ENCODE results near the gene ZNF552.

The ZNF552 gene

DNA sequence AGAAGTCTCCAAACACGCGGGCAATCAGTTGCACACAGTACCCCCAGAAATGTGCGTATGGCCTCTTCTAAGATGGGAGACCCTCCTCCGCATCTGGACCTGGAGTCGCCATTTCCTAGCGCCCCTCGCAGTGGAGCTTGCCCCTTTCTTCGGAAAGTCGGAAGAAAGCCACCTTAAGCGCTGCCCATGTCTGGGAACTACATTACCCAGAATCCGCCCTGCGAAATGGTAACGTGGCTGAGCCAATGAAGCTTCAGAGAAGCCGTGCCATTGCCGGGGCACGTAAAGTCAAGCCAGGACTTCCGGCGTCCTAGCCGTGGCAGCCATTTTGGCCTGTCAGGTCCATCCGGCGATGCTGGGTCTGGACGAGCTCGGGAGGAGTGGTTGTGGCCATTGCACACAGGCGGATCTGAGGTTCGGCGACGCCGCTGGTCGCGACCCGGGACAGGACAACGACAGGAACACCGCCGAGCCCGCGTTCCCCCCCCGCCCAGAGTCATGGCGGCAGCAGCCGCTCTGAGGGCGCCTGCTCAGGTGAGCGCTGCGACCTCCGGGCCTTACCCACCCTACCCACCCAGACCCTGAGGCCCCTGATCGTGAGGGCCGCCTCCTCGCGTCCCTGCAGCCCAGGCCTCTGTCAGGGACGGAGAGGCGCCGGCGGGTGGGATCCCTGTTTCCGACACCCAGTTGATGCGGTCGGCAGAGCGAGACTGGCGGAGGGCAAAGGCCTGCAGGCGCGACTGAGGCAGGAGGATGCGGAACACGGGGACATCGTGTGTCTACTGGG, 45.2 kb downstream of the ZNF552 start, which contains the start of gene ZNF586:
TSS of gene ZNF586 (plus strand) at position 332 of the 787 bp plus-strand sequence. CDS start at position 499, 167 bp downstream.
- Histone ChIP-seq H2BK5ac (ENCODE audit: low read length) (no peak within 1 kb of the TSS), H3K9ac (ENCODE audit: low read depth, low read length, poor library complexity) (peak within 1 kb of the TSS; percentile 94), H3K14ac (ENCODE audit: low read length) (peak within 1 kb of the TSS; percentile 96), H3K23ac (ENCODE audit: low read depth, low read length, poor library complexity) (peak within 1 kb of the TSS; percentile 81), H2AK5ac (ENCODE audit: low read depth, low read length) (peak within 1 kb of the TSS; percentile 59), H3K27ac (replicated peaks; ENCODE audit: low read length) (no peak within 1 kb of the TSS), H3K9me3 (replicated peaks in 1 of 2; ENCODE audit: control insufficient read depth in 2 of 2, insufficient read depth in 1 of 2, low read depth in 1 of 2, low read length in 2 of 2) (peaks cover 0 to 30% of the 10 kb centered on the region in 2 donors), H4K8ac (ENCODE audit: low read depth, low read length) (no peak within 1 kb of the TSS), H2BK12ac (ENCODE audit: low read length) (no peak within 1 kb of the TSS), H2BK15ac (ENCODE audit: low read length) (no peak within 1 kb of the TSS), H3K79me1 (ENCODE audit: low read depth, low read length) (peaks cover 6% of the 10 kb centered on the region), H3K18ac (ENCODE audit: low read length) (peak within 1 kb of the TSS; percentile 72), H2BK120ac (ENCODE audit: low read depth, low read length) (no peak within 1 kb of the TSS), H3K27me3 (ENCODE audit: control insufficient read depth in 3 of 3, insufficient read depth in 3 of 3, low read depth in 1 of 3, low read length in 3 of 3) (no peaks in the 10 kb centered on the region), H3K4ac (ENCODE audit: low read length) (no peak within 1 kb of the TSS), H3K4me2 (ENCODE audit: insufficient read depth, low read length, poor library complexity, severe bottlenecking) (peak within 1 kb of the TSS; percentile 56), H3K36me3 (replicated peaks in 1 of 2; ENCODE audit: control insufficient read depth in 2 of 2, insufficient read depth in 2 of 2, low read length in 2 of 2) (peaks cover 6 to 48% of the 10 kb centered on the region in 2 donors), H4K91ac (ENCODE audit: low read depth, low read length, poor library complexity) (no peak within 1 kb of the TSS), H3K4me1 (ENCODE audit: control insufficient read depth in 2 of 2, insufficient read depth in 1 of 2, low read depth in 1 of 2, low read length in 2 of 2) (peaks cover 4 to 7% of the 10 kb centered on the region in 2 donors), H3K4me3 (ENCODE audit: low read length in 2 of 2) (peak within 1 kb of the TSS; percentile 92 to 98), H2AFZ (ENCODE audit: low read length) (peak within 1 kb of the TSS; percentile 71)
- no CpG with 5 or more reads among the region's 61 CpGs for WGBS, 2 donors (ENCODE audit: extremely low coverage in 2 of 2, insufficient read length in 2 of 2, insufficient replicate concordance in 1 of 2)
- peak; percentile 89 for DNase-seq (ENCODE audit: low spot score)

DNA sequence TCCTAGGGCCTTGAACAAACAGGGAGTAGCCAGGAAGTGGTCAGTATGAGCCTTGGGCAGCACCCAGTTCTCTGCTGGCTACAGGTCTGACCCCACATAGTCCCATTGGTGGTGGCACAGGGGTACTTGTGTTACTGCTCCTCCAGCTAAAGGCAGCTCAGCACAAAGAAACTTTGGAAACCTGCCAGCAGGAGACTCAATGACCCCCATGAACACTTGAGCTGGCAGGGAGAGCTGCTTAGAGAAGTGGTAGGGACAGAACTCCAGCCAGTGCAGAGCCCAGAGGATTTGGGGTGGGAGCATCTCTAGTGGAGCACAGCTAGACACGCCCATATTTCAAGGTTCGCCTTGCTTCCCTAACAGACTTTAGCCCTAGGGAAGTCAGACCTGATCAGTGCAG, 55.6 kb downstream of the ZNF552 start:
- no peak overlapping the region for H3K4ac ChIP-seq (ENCODE audit: low read length)
- no peaks in the 10 kb centered on the region for H3K79me1 ChIP-seq (ENCODE audit: low read depth, low read length)
- H2BK15ac ChIP-seq (ENCODE audit: low read length), result no peak overlapping the region
- H3K14ac ChIP-seq (ENCODE audit: low read length), result no peak overlapping the region
- H4K8ac ChIP-seq (ENCODE audit: low read depth, low read length), result no peak overlapping the region
- H3K27ac ChIP-seq (replicated peaks; ENCODE audit: low read length), result no peak overlapping the region
- no peak overlapping the region for H2BK120ac ChIP-seq (ENCODE audit: low read depth, low read length)
- no peak overlapping the region for H3K9ac ChIP-seq (ENCODE audit: low read depth, low read length, poor library complexity)
- no peak overlapping the region for H4K91ac ChIP-seq (ENCODE audit: low read depth, low read length, poor library complexity)
- H3K4me3 ChIP-seq (ENCODE audit: low read length in 2 of 2), result no peak overlapping the region
- no peak overlapping the region for H2AK5ac ChIP-seq (ENCODE audit: low read depth, low read length)
- no peak overlapping the region for H2BK12ac ChIP-seq (ENCODE audit: low read length)
- H3K9me3 ChIP-seq (replicated peaks in 1 of 2; ENCODE audit: control insufficient read depth in 2 of 2, insufficient read depth in 1 of 2, low read depth in 1 of 2, low read length in 2 of 2), result peaks cover 0 to 24% of the 10 kb centered on the region in 2 donors
- H3K36me3 ChIP-seq (replicated peaks in 1 of 2; ENCODE audit: control insufficient read depth in 2 of 2, insufficient read depth in 2 of 2, low read length in 2 of 2), result peaks cover 45 to 92% of the 10 kb centered on the region in 2 donors
- no peaks in the 10 kb centered on the region for H3K4me1 ChIP-seq (ENCODE audit: control insufficient read depth in 2 of 2, insufficient read depth in 1 of 2, low read depth in 1 of 2, low read length in 2 of 2)
- no peak overlapping the region for H2BK5ac ChIP-seq (ENCODE audit: low read length)
- H2AFZ ChIP-seq (ENCODE audit: low read length), result no peak overlapping the region
- no peak overlapping the region for H3K4me2 ChIP-seq (ENCODE audit: insufficient read depth, low read length, poor library complexity, severe bottlenecking)
- H3K27me3 ChIP-seq (ENCODE audit: control insufficient read depth in 3 of 3, insufficient read depth in 3 of 3, low read depth in 1 of 3, low read length in 3 of 3), result no peaks in the 10 kb centered on the region
- no peak for DNase-seq (ENCODE audit: low spot score)
- no CpG with 5 or more reads among the region's 2 CpGs for WGBS, 2 donors (ENCODE audit: extremely low coverage in 2 of 2, insufficient read length in 2 of 2, insufficient replicate concordance in 1 of 2)
- H3K18ac ChIP-seq (ENCODE audit: low read length), result no peak overlapping the region
- no peak overlapping the region for H3K23ac ChIP-seq (ENCODE audit: low read depth, low read length, poor library complexity)

DNA sequence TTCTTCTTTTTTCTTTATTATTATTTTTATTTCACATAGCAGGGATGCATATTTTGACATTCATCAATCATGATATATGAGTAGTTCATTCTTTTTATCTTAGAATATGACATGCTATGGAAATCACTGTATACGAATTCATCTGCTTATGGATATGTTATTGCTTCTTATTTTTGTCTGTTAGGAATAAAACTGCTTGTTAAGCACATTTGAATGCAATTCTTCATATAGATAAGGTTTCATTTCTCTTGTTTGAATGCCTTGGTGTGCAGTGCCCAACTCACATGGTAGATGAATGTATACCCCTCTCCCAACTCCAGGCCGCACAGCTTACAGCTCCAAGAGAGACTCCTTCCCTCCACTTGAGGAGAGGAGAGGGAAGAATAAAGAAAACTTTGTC, 56.8 kb downstream of the ZNF552 start:
- Histone ChIP-seq H2BK120ac (ENCODE audit: low read depth, low read length) (no peak overlapping the region), H3K14ac (ENCODE audit: low read length) (no peak overlapping the region), H4K91ac (ENCODE audit: low read depth, low read length, poor library complexity) (no peak overlapping the region), H2BK15ac (ENCODE audit: low read length) (no peak overlapping the region), H3K4me3 (ENCODE audit: low read length in 2 of 2) (no peak overlapping the region), H3K27me3 (ENCODE audit: control insufficient read depth in 3 of 3, insufficient read depth in 3 of 3, low read depth in 1 of 3, low read length in 3 of 3) (no peaks in the 10 kb centered on the region), H3K9ac (ENCODE audit: low read depth, low read length, poor library complexity) (no peak overlapping the region), H3K4ac (ENCODE audit: low read length) (no peak overlapping the region), H3K23ac (ENCODE audit: low read depth, low read length, poor library complexity) (no peak overlapping the region), H2AFZ (ENCODE audit: low read length) (no peak overlapping the region), H3K79me1 (ENCODE audit: low read depth, low read length) (no peaks in the 10 kb centered on the region), H3K4me1 (ENCODE audit: control insufficient read depth in 2 of 2, insufficient read depth in 1 of 2, low read depth in 1 of 2, low read length in 2 of 2) (no peaks in the 10 kb centered on the region), H2BK5ac (ENCODE audit: low read length) (no peak overlapping the region), H4K8ac (ENCODE audit: low read depth, low read length) (no peak overlapping the region), H3K18ac (ENCODE audit: low read length) (no peak overlapping the region), H3K27ac (replicated peaks; ENCODE audit: low read length) (no peak overlapping the region), H2AK5ac (ENCODE audit: low read depth, low read length) (no peak overlapping the region), H3K4me2 (ENCODE audit: insufficient read depth, low read length, poor library complexity, severe bottlenecking) (no peak overlapping the region), H2BK12ac (ENCODE audit: low read length) (no peak overlapping the region), H3K9me3 (replicated peaks in 1 of 2; ENCODE audit: control insufficient read depth in 2 of 2, insufficient read depth in 1 of 2, low read depth in 1 of 2, low read length in 2 of 2) (peaks cover 0 to 36% of the 10 kb centered on the region in 2 donors), H3K36me3 (replicated peaks in 1 of 2; ENCODE audit: control insufficient read depth in 2 of 2, insufficient read depth in 2 of 2, low read length in 2 of 2) (peaks cover 55 to 94% of the 10 kb centered on the region in 2 donors)
- WGBS, 2 donors (ENCODE audit: extremely low coverage in 2 of 2, insufficient read length in 2 of 2, insufficient replicate concordance in 1 of 2), result no CpG with 5 or more reads among the region's 2 CpGs
- no peak for DNase-seq (ENCODE audit: low spot score)
